HG02759 (cell line): ENCODE measurements around the gene AEN.

Experiments used
- ATAC-seq: cut with Tn5 transposase; IDR thresholded peaks from one replicate; pipeline ENCODE4 v1.9.1; 2021; ENCODE audit warnings: mild to moderate bottlenecking, moderate library complexity; ENCODE audit not compliant: unreplicated experiment

The AEN gene

GRCh38 chr15:88649286-88649733, 28.2 kb downstream of the AEN start:
- peak; percentile 76 for ATAC-seq

DNA sequence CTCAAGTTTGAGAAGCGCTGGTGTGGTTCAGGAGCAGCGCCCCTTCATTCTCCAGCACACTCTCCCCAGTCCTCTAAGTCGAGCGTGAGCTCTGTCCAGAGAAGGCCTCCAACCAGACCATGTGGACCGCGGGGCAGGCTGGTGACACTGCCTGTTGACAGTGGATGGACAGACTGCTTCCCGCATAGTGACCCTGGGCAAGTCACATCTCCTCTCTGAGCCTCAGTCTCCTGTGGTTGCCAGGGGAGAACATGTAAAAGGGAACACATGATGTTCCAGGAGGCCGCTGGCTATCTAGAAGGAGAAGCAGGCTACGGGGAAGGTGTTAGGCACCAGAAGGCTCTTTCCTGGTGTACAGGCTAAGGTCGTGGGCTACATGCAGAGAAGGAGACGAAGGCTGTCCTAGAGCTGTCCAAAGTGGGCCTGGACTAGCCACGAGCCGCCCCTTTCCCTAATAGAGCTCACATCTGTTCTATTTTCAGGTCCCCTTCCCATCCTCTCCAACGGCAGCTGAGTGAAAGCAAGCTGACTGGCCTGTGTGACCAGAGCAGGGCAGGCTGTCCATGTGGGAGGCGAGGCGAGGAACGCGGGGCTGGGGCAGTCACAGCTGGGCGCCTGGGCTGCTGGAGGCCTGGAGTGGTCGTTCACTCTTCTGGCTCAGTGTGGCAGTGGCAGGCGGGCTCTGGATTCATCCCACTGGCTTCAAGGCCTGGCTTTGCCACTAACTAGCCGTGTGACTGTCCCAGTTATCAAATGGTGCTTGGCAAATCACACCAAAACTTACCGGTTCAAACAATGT, 28.8 kb downstream of the AEN start:
- no peak for ATAC-seq

DNA sequence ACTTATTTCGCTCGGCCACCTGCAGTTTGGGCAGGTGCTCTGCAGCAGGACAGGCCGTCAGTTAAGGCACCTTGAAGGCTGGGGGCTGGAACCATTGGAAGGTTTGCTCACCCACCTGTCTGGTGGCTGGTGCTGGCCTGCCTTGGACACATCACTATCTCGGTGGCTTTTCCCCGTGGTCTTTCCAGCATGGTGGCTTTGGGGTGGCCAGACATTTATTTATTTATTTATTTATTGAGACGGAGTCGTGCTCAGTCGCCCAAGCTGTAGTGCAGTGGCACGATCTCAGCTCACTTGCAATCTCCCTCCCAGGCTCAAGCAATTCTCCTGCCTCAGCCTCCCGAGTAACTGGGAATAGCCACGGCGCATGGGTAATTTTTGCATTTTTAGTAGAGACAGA, 29.4 kb downstream of the AEN start:
- ATAC-seq, result no peak

- no peak for ATAC-seq
These were observed 30.1 kb downstream of the AEN start for GRCh38 chr15:88651136-88651732.

DNA sequence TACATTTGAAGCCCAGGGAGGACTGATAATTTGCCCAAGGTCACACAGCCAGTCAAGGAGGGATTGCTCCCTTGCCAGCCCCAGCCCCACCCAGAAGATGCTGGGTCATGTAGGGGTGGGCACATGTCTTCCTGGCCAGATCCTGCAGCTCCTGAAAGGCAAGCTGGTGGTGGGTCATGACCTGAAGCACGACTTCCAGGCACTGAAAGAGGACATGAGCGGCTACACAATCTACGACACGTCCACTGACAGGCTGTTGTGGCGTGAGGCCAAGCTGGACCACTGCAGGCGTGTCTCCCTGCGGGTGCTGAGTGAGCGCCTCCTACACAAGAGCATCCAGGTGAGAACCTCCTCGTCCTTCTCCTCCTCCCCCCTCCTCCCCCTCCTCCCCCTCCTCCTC, 30.8 kb downstream of the AEN start:
- ATAC-seq, result no peak

DNA sequence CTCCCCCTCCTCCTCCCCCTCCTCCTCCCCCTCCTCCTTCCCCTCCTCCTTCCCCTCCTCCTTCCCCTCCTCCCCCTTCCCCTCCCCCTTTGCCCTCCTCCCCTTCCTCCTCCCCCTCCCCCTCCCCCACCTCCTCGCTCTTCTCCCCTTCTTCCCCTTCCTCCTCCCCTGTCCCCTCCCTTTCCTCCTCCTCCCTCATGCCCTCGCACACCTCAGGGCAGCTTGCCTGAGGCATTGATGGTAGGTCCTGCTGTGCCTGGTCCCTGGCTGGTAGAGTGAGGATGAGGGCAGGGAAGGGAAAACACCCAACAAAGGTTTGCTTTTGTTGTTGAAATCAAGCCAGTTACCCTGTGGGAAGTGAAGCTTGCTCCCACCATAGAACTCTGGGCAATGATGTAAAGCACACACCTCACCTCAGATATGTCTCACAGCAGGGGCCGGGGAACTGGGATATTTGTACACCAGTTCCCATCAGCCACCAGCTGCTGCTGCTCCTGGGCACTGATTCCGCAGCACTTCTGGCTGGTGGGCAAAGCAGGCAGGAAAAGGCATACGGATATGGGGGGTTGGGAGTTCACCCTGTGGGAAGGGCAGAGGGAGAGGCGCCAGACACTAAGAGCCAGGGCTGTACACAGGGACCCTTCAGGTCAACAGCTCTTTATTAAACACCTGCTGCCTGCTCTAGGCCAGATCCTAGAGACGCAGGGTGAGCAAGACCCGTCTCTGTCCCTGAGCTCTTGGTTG, 31.5 kb downstream of the AEN start:
- ATAC-seq, result no peak

DNA sequence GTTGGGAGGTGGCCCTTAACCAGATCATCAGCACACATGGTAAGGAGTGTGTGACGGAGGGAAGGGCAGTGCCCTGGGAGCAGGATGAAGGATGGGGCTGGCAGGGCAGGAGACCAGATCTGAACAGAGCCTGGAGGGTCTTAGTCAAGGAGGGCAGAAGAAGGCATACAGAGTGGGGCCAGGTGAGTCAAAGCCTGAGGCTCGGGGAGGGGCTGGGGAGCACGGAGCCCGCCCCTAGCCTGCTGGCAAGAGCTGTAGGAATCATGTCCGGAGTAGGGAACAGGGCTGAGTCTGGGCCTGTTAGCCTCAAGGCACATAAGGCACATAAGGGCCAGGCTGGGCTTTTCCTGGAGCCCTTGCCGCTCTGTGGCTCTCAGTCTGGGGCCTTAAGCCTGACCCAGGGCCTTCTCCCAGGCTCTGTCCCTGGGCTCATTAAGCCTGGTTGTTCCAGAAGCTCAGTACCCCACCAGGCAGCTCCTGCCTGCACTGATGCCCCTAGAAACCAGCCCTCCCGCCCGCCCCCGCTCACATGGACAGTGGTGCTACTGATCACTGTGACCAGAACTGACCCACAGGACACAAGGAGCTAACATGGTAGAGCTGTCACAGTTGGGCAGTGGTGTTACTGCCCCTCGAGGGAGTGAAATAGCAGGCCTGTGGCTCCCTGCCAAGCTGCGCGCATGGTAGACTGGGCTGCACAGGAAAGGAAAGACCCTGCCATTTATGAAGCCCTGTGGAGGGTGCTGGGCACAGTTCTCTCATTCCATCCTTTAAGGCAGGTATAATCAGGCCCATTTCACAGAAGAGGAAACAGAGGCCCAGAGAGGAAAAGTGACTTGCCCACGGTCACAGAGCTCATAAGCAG, 32.3 kb downstream of the AEN start:
- no peak for ATAC-seq

- no peak for ATAC-seq
These were observed 33.4 kb downstream of the AEN start for GRCh38 chr15:88654430-88655102.

DNA sequence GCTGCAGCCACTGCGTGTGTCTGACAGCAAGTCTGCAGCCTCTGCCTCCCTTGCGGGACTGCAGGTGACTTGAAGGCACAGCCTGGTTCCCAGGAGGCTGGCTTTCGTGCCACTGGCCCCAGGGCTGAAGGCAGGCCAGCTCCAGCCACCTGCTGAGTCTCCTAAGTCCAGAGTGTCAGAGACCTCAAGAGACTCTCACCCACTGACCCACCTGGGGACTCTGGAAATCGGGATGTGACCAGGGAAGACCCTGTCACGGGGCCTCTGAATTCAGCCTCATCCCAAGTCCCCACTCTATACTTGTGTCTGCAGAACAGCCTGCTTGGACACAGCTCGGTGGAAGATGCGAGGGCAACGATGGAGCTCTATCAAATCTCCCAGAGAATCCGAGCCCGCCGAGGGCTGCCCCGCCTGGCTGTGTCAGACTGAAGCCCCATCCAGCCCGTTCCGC, 34.0 kb downstream of the AEN start:
- ATAC-seq, result no peak

GRCh38 chr15:88655800-88656488, 34.8 kb downstream of the AEN start:
- no peak for ATAC-seq

DNA sequence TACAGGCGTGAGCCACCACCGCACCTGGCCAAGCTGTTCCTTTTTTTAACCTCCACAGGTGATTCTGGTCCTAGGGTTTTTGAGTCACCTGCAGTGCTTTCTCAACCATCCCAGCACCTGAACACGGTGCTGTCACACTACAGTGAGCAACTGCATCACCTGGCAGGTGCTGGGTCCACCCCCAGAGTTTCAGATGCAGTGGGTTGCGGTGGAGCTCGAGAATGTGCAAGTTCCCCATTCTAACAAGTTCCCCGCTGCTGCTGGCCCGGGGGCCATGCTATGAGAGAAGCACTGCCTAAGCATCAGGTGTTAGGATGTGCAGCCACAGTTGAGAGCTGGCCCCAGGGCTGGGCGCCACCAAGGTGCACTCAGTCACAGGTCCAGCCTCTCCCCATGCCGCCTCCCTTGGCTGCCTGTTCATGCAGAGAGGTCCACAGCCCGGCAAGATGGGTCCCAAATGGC, 35.7 kb downstream of the AEN start:
- peak; percentile 92 for ATAC-seq

DNA sequence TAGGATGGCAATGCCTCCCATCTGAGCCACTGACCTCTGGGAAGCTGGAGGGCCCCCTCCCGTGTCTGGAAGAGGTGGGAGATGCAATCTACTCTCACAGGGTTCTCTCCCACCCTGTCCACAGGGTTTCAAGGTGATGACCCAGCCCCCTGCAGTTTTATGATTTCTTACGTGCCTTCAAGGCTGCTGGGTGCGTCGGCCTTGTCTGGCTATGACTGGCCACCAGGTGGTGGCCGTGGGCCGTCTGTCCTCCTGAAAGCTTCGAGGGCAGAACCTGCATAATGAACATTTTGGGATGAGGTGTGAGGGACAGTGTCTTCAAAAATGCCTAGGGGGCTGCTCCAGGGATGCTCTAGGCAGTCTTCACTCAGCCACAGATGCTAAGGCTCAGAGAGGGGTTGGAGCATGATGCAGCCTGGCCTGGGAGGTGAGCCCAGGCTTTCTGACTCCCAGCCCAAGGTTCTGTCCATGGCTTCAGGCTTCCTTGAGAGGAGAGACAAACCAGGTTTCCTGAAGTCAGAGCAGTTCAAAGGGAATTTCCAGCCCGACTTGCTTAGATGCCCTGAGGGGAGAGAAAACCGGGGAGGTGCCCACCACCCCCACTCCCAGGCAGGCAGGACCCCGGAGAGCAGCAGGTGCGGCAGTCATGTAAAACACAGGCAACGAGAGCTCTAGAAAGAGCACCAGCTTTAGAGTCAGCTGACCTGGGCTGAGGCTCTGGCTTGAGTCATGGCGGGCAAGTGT, 36.4 kb downstream of the AEN start:
- no peak for ATAC-seq

GRCh38 chr15:88658070-88658965, 37.2 kb downstream of the AEN start:
- ATAC-seq, result no peak

DNA sequence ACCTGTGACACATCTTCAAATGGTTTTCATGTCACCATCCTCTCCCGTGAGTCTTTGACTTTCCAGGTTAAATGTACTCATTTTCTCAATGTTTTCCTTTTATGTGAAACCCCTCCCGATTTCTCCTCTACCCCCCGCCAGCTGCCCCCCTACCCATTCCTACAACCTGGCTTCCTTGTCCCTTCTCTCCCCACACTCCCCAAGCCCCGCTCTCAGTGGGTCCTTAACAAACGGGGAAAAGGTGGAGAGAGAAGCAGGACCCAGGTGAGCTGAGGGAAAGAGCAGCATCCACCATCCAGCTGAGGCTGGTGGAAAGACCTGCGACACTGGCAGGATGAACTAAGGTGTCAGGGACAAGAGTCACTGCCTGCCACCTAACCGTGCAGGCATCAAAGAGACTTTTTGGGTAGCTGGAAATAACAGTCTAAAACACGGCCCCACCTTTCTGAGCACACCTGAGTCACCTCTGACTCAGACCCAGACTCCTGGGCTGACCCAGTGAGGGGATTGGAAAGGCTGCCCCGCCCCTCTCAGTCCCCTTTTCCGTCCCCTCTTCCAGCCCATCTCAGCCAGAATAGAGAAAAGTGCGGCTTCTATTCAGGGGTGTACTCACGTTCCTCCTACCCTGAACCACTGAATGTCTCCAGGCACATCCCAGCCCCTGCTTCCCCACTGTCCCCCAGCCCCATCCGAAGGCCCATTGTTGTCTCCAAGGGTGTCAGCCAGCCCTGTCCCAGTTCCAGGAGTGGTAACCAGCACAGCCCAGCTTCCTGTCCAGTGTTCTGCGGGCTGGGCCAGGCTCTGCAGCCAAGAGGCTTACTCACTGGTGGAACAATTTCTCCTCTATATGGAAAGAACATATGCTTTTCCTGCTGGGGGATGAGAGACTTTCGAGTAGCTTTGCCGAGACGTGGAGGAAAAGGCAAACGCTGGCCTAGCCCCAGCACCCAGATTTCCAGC, 38.1 kb downstream of the AEN start:
- ATAC-seq, result no peak

- no peak for ATAC-seq
These were observed 40.0 kb downstream of the AEN start for GRCh38 chr15:88661041-88661700.
